ENCODE data around the gene RCOR3. TPM values are rescaled to one million over a fixed set of nuclear protein-coding genes. Genes with fewer than 3 reads are reported as not detected.
"Not testable (repeated sequence)": the region's sequence is repeated elsewhere in the genome, so short reads cannot be mapped to it uniquely, and the experiment has no call there.

The RCOR3 gene
- total RNA-seq, 2 donors from 2014 or later, result 40.7 to 76.8 TPM

DNA sequence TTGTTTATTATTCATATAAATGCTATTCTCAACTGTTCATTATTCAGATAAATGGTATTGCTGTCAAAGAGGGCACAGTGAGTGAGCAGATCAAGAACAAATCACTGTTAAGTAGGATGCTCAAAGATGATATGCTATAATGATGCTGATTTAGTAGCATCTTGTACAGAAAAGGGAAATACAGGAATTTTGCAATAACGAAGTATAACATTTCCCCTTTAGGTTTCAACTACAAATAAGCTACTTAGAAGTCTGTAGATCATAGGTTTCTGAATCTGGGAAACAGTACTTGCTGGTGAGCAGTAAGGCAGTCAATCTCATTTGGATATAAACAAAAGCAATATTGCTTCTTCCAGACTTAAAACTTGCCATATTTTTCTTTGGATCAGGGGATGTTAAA is 27.3 kb upstream of the RCOR3 start:
- ATAC-seq, result no peak
- H3K4me1 ChIP-seq, result no peaks in the 10 kb centered on the region
- no peaks in the 10 kb centered on the region for H3K36me3 ChIP-seq (replicated peaks in 1 of 2; ENCODE audit: insufficient read depth in 1 of 2, low read depth in 2 of 2)
- no peak overlapping the region for H3K27ac ChIP-seq
- H3K9me3 ChIP-seq, result no peaks in the 10 kb centered on the region
- WGBS, 2 donors, result 25 to 41% methylated on average over 1 of the region's 1 CpG
- H3K4me3 ChIP-seq, result no peak overlapping the region
- intact Hi-C loops (cut with DNase I), result no loop called here
- no peak for DNase-seq
- TF ChIP-seq, protein P1, sequence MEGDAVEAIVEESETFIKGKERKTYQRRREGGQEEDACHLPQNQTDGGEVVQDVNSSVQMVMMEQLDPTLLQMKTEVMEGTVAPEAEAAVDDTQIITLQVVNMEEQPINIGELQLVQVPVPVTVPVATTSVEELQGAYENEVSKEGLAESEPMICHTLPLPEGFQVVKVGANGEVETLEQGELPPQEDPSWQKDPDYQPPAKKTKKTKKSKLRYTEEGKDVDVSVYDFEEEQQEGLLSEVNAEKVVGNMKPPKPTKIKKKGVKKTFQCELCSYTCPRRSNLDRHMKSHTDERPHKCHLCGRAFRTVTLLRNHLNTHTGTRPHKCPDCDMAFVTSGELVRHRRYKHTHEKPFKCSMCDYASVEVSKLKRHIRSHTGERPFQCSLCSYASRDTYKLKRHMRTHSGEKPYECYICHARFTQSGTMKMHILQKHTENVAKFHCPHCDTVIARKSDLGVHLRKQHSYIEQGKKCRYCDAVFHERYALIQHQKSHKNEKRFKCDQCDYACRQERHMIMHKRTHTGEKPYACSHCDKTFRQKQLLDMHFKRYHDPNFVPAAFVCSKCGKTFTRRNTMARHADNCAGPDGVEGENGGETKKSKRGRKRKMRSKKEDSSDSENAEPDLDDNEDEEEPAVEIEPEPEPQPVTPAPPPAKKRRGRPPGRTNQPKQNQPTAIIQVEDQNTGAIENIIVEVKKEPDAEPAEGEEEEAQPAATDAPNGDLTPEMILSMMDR (IDR thresholded peaks at IDR 0.05), result no peak
- TF ChIP-seq POLR2A (IDR thresholded peaks at IDR 0.05), result no peak
- no peaks in the 10 kb centered on the region for H3K27me3 ChIP-seq

DNA sequence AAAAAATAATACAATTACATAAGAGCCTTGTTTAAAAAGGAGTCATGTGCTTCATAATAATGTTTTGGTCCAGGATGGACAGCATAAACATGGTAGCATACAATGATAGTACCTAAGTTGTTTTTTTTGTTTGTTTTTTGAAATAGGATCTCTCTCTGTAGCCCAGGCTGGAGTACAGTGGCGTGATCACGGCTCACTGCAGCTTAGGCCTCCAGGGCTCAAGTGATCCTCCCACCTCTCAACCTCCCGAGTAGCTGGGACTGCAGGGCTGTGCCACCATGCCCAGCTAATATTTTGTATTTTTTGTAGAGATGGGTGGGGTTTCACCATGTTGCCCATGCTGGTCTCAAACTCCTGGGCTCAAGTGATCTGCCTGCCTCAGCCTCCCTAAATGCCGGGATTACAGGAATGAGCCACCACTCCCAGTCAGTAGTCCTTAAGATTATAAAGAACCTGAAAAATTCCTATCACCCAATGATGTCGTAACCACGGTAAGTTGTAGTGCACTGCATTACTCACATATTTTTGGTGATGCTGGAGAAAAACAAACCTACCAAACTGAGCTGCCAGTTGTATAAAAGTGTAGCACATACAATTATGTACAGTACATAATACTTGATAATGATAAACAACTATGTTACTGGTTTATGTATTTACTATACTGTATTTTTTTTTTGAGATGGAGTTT is 22.4 kb upstream of the RCOR3 start:
- Histone ChIP-seq H3K9me3 (no peaks in the 10 kb centered on the region), H3K36me3 (replicated peaks in 1 of 2; ENCODE audit: insufficient read depth in 1 of 2, low read depth in 2 of 2) (no peaks in the 10 kb centered on the region), H3K27ac (no peak overlapping the region), H3K27me3 (no peaks in the 10 kb centered on the region), H3K4me3 (no peak overlapping the region), H3K4me1 (no peaks in the 10 kb centered on the region)
- TF ChIP-seq, protein P1 (IDR thresholded peaks at IDR 0.05), result no peak
- TF ChIP-seq POLR2A (IDR thresholded peaks at IDR 0.05), result no peak
- DNase-seq, result no peak
- intact Hi-C loops (cut with DNase I), result no loop called here
- WGBS, 2 donors, result 82 to 92% methylated on average over 6 of the region's 6 CpGs
- ATAC-seq, result no peak

DNA sequence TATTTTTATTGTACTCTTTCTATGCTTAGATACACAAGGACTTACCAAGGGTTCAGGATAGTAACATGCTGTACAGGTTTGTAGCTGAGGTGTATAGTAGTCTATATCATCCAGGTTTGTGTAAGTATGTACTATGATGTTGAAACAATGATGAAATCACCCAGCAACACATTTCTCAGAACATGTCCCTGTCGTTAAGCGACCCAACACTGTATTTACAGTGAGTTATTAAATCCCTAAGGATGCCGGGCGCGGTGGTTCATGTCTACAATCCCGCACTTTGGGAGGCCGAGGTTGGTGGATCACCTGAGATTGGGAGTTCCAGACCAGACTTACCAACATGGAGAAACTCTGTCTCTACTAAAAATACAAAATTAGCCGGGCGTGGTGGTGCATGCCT is 21.6 kb upstream of the RCOR3 start:
- 86 to 97% methylated on average over 8 to 9 of the region's 9 CpGs for WGBS, 2 donors
- no peaks in the 10 kb centered on the region for H3K4me1 ChIP-seq
- TF ChIP-seq POLR2A (IDR thresholded peaks at IDR 0.05), result no peak
- TF ChIP-seq, protein P1 (IDR thresholded peaks at IDR 0.05), result no peak
- H3K27me3 ChIP-seq, result no peaks in the 10 kb centered on the region
- no peaks in the 10 kb centered on the region for H3K36me3 ChIP-seq (replicated peaks in 1 of 2; ENCODE audit: insufficient read depth in 1 of 2, low read depth in 2 of 2)
- intact Hi-C loops (cut with DNase I), result no loop called here
- H3K4me3 ChIP-seq, result no peak overlapping the region
- ATAC-seq (no peak), DNase-seq (no peak)
- H3K9me3 ChIP-seq, result no peaks in the 10 kb centered on the region
- no peak overlapping the region for H3K27ac ChIP-seq

DNA sequence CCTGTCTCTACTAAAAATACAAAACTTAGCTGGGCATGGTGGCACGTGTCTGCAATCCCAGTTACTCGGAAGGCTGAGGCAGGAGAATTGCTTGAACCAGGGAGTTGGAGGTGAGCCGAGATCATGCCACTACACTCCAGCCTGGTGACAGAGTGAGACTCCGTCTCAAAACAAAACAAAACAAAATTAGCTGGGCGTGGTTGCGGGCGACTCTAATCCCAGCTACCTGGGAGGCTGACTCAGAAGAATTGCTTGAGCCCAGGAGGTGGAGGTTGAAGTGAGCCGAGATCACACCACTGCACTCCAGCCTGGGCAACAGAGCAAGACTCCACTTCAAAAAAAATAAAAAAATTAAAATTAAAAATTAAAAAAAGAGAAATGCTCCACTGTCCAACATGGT is 18.6 kb upstream of the RCOR3 start:
- H3K27ac ChIP-seq; H3K4me3 ChIP-seq; DNase-seq; H3K27me3 ChIP-seq; H3K4me1 ChIP-seq; intact Hi-C loops (cut with DNase I); H3K9me3 ChIP-seq; H3K36me3 ChIP-seq (replicated peaks in 1 of 2; ENCODE audit: insufficient read depth in 1 of 2, low read depth in 2 of 2); ATAC-seq: not testable (repeated sequence)
- 85 to 86% methylated on average over 8 of the region's 8 CpGs for WGBS, 2 donors

DNA sequence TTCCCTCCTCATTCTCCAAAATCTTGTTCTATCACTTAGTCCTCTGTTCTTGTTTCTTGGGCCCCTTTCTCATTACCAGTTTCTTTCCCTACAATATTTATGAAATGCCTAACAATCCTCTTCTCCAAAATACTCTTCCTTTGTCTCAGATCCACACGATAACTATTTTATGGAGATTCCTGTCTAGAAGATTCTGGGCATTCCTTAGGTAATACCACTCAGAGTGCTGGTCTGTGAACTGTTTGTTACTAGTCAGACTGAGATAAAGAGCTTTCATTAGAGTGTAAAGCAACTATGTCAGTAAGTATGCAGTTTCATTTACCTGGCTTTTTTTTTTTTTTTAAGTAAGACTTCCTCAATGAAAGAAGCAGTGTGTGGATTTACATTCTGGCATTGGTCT is 18.1 kb upstream of the RCOR3 start:
- DNase-seq, result no peak
- intact Hi-C loops (cut with DNase I), result no loop called here
- no peak for TF ChIP-seq POLR2A (IDR thresholded peaks at IDR 0.05)
- TF ChIP-seq, protein P1 (IDR thresholded peaks at IDR 0.05), result no peak
- Histone ChIP-seq H3K27me3 (no peaks in the 10 kb centered on the region), H3K4me1 (no peaks in the 10 kb centered on the region), H3K27ac (no peak overlapping the region), H3K36me3 (replicated peaks in 1 of 2; ENCODE audit: insufficient read depth in 1 of 2, low read depth in 2 of 2) (no peaks in the 10 kb centered on the region), H3K9me3 (no peaks in the 10 kb centered on the region), H3K4me3 (no peak overlapping the region)
- 96 to 100% methylated on average over 1 of the region's 1 CpG for WGBS, 2 donors
- ATAC-seq, result no peak

DNA sequence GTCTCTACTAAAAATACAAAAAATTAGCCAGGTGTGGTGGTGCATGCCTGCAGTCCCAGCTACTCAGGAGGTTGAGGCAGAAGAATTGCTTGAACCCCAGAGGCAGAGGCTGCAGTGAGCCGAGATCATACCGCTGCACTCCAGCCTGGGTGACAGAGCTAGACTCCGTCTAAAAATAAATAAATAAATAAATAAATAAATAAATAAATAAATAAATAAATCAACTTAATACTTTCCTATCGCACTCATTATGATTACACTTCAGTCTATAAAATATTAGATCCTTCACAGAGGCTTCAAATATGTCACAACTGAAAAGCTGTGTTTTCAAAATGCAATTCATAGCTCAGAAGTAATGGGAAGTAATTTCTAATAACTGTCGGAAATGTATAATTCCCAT is 15.5 kb upstream of the RCOR3 start:
- H3K27me3 ChIP-seq; H3K4me1 ChIP-seq; DNase-seq; ATAC-seq; H3K9me3 ChIP-seq; H3K27ac ChIP-seq; intact Hi-C loops (cut with DNase I); H3K4me3 ChIP-seq; H3K36me3 ChIP-seq (replicated peaks in 1 of 2; ENCODE audit: insufficient read depth in 1 of 2, low read depth in 2 of 2): not testable (repeated sequence)
- WGBS, 2 donors, result 89 to 98% methylated on average over 5 of the region's 5 CpGs

DNA sequence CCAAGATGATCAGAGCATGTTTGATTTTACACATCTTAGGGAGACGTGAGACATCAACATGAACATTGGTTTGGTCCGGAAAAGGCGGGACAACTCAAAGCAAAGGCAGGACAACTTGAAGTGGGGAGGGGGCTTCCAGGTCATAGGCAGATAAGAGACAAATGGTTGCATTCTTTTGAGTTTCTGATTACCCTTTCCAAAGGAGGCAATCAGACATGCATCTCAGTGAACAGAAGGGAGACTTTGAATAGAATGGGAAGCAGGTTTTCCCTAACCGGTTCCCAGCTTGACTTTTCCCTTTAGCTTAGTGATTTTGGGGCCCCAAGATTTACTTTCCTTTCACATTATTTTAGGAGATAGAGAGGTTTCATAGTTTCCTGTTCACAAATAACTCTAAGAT is 12.6 kb upstream of the RCOR3 start:
- WGBS, 2 donors, result 51 to 69% methylated on average over 4 of the region's 4 CpGs
- ATAC-seq; H3K27ac ChIP-seq; H3K9me3 ChIP-seq; DNase-seq; intact Hi-C loops (cut with DNase I); H3K27me3 ChIP-seq; H3K4me3 ChIP-seq; H3K4me1 ChIP-seq; H3K36me3 ChIP-seq (replicated peaks in 1 of 2; ENCODE audit: insufficient read depth in 1 of 2, low read depth in 2 of 2): not testable (repeated sequence)
